A549 (cell line): Measurements from ENCODE around the gene APOL2. TPM values are rescaled to one million over a fixed set of nuclear protein-coding genes. Genes with fewer than 3 reads are reported as not detected.

Source experiments
- ATAC-seq, 2 experiments: fragments of 200-7000 bp in 1 of 2; fragments of >200 bp in 1 of 2; cut with Nextera tagmentation in 1 of 2; cut with Tn5 transposase in 1 of 2; 3 replicates each; pipeline versions ENCODE4 v1.8.0 to v1.9.1; 2018 to 2020; ENCODE audit warnings: mild to moderate bottlenecking in 1 of 2, moderate library complexity in 1 of 2
- CTCF ChIA-PET: fragments of 300-600 bp; sonication (Branson Sonifier 250); formaldehyde crosslinking; extraction: SDS; loops from one replicate; lab custom pipeline; 2021; ENCODE audit warnings: antibody characterized with exemption, inconsistent platforms; lab: Yijun Ruan, JAX
- POLR2A ChIA-PET: fragments of 350-600 bp; formaldehyde crosslinking; extraction: SDS; loops from one replicate; lab custom pipeline; 2021; ENCODE audit warnings: antibody characterized with exemption, inconsistent platforms; lab: Yijun Ruan, JAX
- DNase-seq, 2 experiments: peaks; one replicate each; pipeline versions ENCODE4 v3.0.0 to v3.0.0-alpha.2; 2011 to 2016; ENCODE audit warnings: low read depth in 1 of 2, low spot score in 1 of 2
- FAIRE-seq: peaks from 2 replicates; lab custom pipeline; 2011; peaks lifted over from hg19 to GRCh38; lab: Jason Lieb, UNC
- H3K27ac ChIP-seq, 2 experiments: fragments of >200 bp; sonication (Bioruptor Twin); formaldehyde crosslinking; 3 replicates each; pipeline ENCODE4 v1.5.1; 2016 to 2017
- H3K4me1 ChIP-seq: fragments of >200 bp; sonication (Bioruptor Twin); formaldehyde crosslinking; 3 replicates; pipeline ENCODE4 v1.6.1; 2016
- H3K4me2 ChIP-seq: fragments of >200 bp; sonication (Bioruptor Twin); formaldehyde crosslinking; 3 replicates; pipeline ENCODE4 v1.6.1; 2016
- H3K4me3 ChIP-seq: fragments of >200 bp; sonication (Bioruptor Twin); formaldehyde crosslinking; 3 replicates; pipeline ENCODE4 v1.5.1; 2016
- H3K9me3 ChIP-seq: fragments of >200 bp; sonication (Bioruptor Twin); formaldehyde crosslinking; 3 replicates; pipeline ENCODE4 v1.6.1; 2016
- CBX2 ChIP-seq: fragments of 200-600 bp; sonication (generic); IDR thresholded peaks from 2 replicates; pipeline ENCODE4 v1.6.1; 2016; ENCODE audit warnings: low read depth, mild to moderate bottlenecking, borderline replicate concordance
- CBX8 ChIP-seq: fragments of 200-600 bp; sonication (generic); IDR thresholded peaks from 2 replicates; pipeline ENCODE4 v1.6.1; 2016
- EHMT2 ChIP-seq: fragments of 200-600 bp; sonication (generic); IDR thresholded peaks from 2 replicates; pipeline ENCODE4 v1.6.1; 2016; ENCODE audit warnings: antibody characterized with exemption, low read depth, mild to moderate bottlenecking, moderate library complexity
- EP300 ChIP-seq, 2 experiments: fragments of >200 bp; sonication (Bioruptor Twin); formaldehyde crosslinking; IDR thresholded peaks; 2 replicates in 1 of 2; 3 replicates in 1 of 2; pipeline ENCODE4 v1.6.1; 2016 to 2017
- FOXS1 ChIP-seq: fragments of 250-450 bp; sonication (Bioruptor Pico); IDR thresholded peaks from 2 replicates; pipeline ENCODE4 v1.5.0; 2020; ENCODE audit warnings: mild to moderate bottlenecking, moderate library complexity
- HMGXB4 ChIP-seq: fragments of 250-450 bp; sonication (Bioruptor Pico); IDR thresholded peaks from 2 replicates; pipeline ENCODE4 v1.5.0; 2021; ENCODE audit warnings: mild to moderate bottlenecking, moderate library complexity, borderline replicate concordance
- JUN ChIP-seq, 2 experiments: fragments of >200 bp; sonication (Bioruptor Twin); formaldehyde crosslinking; IDR thresholded peaks; 2 replicates in 1 of 2; 3 replicates in 1 of 2; pipeline ENCODE4 v1.6.1; 2016 to 2017
- KDM5A ChIP-seq: fragments of 200-600 bp; sonication (generic); IDR thresholded peaks from 2 replicates; pipeline ENCODE4 v1.6.1; 2016; ENCODE audit warnings: antibody characterized with exemption, mild to moderate bottlenecking
- NPAS2 ChIP-seq: fragments of 250-450 bp; sonication (Bioruptor Pico); IDR thresholded peaks from 2 replicates; pipeline ENCODE4 v1.8.0; 2022; ENCODE audit warnings: mild to moderate bottlenecking, moderate library complexity, borderline replicate concordance
- PBX3 ChIP-seq: IDR thresholded peaks from 2 replicates; pipeline ENCODE4 v1.6.1; 2012
- PHF8 ChIP-seq: fragments of 200-600 bp; sonication (generic); IDR thresholded peaks from 2 replicates; pipeline ENCODE4 v1.6.1; 2016; ENCODE audit warnings: low read depth, mild to moderate bottlenecking, antibody characterized with exemption, moderate library complexity, borderline replicate concordance
- POLR2AphosphoS2 ChIP-seq: conservative IDR thresholded peaks from 2 replicates; pipeline ENCODE4 v1.6.1; 2012; ENCODE audit warnings: low read length, improper control_type of control experiment, inconsistent platforms
- RAD21 ChIP-seq, 2 experiments: fragments of >200 bp in 1 of 2; sonication (Bioruptor Twin) in 1 of 2; formaldehyde crosslinking in 1 of 2; IDR thresholded peaks in 1 of 2; conservative IDR thresholded peaks in 1 of 2; 2 replicates in 1 of 2; 3 replicates in 1 of 2; pipeline ENCODE4 v1.6.1; 2012 to 2018; ENCODE audit warnings: inconsistent platforms in 1 of 2
- ZNF302 ChIP-seq: fragments of 250-450 bp; sonication (Bioruptor Pico); IDR thresholded peaks from 2 replicates; pipeline ENCODE4 v1.9.0; 2021; ENCODE audit warnings: inconsistent platforms, mild to moderate bottlenecking, moderate library complexity
- WGBS: methylation state at CpG from one replicate; pipeline ENCODE4 v1.1.6; 2017; ENCODE audit errors: missing lambda C conversion rate; 5-methylcytosine and 5-hydroxymethylcytosine counted together
- polyA plus RNA-seq, 4 experiments: library from polyadenylated mRNA; depleted of rRNA in 3 of 4; stranded (reverse); fragments of >200 nt; fragmentation: RNase III in 1 of 4; extraction: RNeasy Plus Mini Kit Qiagen cat#74134 plus additional on column Dnase treatment in 1 of 4; gene quantifications; 2 replicates in 3 of 4; 3 replicates in 1 of 4; pipeline ENCODE4 v1.2.3, GENCODE V29; 2011 to 2017
- TF ChIP-seq, protein P1 (sequence below): fragments of 250-450 bp; sonication (Bioruptor Pico); IDR thresholded peaks from 2 replicates; pipeline ENCODE4 v1.5.0; 2020; ENCODE audit warnings: low read depth, mild to moderate bottlenecking, moderate library complexity
- TF ChIP-seq, protein P2 (sequence below): fragments of >200 bp; sonication (Bioruptor Twin); formaldehyde crosslinking; IDR thresholded peaks from 3 replicates; pipeline ENCODE4 v1.5.1; 2016

Gene APOL2
- polyA plus RNA-seq, 2 of the 4 experiments (the other 2 are of a cell fraction), result 8.7 to 23.8 TPM

- peak in 1 of 2 experiments; percentile 45; a peak in 3 of 5 replicates for TF ChIP-seq RAD21 (conservative IDR thresholded peaks at IDR 0.05 in 1 of 2, IDR thresholded peaks at IDR 0.05 in 1 of 2)
- TF ChIP-seq, protein P1, sequence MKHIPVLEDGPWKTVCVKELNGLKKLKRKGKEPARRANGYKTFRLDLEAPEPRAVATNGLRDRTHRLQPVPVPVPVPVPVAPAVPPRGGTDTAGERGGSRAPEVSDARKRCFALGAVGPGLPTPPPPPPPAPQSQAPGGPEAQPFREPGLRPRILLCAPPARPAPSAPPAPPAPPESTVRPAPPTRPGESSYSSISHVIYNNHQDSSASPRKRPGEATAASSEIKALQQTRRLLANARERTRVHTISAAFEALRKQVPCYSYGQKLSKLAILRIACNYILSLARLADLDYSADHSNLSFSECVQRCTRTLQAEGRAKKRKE (CRISPR knock-in tag), result no peak
- no peak for TF ChIP-seq KDM5A
- TF ChIP-seq CBX8, result no peak
- TF ChIP-seq CBX2, result no peak
- no peak for TF ChIP-seq POLR2AphosphoS2
Observed at GRCh38 chr22:36221799-36222751, 17.3 kb downstream of the APOL2 start (continued).

DNA sequence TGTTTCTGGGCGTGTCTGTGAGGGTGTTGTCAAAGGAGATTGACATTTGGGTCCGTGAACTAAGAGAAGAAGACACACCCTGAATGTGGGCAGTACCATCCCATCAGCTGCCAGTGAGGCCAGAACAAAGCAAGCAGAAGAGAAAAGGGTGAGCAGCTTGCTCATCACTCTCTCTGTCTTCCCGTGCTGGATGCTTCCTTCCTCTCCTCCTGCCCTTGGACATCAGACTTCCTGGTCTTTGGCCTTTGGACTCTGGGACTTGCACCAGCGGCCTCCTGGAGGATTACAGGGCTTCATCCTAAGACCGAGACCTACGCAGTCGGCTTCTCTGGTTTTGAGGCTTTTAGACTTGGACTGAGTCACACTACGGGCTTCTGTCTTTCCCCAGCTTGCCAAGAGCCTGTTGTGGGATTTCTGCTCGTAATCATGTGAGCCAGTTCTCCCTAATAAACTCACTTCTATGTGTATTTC, 18.8 kb downstream of the APOL2 start:
- TF ChIP-seq PBX3 (no peak), HMGXB4 (CRISPR knock-in tag) (no peak)
- TF ChIP-seq, protein P2, sequence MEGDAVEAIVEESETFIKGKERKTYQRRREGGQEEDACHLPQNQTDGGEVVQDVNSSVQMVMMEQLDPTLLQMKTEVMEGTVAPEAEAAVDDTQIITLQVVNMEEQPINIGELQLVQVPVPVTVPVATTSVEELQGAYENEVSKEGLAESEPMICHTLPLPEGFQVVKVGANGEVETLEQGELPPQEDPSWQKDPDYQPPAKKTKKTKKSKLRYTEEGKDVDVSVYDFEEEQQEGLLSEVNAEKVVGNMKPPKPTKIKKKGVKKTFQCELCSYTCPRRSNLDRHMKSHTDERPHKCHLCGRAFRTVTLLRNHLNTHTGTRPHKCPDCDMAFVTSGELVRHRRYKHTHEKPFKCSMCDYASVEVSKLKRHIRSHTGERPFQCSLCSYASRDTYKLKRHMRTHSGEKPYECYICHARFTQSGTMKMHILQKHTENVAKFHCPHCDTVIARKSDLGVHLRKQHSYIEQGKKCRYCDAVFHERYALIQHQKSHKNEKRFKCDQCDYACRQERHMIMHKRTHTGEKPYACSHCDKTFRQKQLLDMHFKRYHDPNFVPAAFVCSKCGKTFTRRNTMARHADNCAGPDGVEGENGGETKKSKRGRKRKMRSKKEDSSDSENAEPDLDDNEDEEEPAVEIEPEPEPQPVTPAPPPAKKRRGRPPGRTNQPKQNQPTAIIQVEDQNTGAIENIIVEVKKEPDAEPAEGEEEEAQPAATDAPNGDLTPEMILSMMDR, result no peak
- ATAC-seq (peak in 1 of 2 experiments; percentile 73; a peak in 3 of 6 replicates), FAIRE-seq (no peak), DNase-seq (peak in 1 of 2 experiments; percentile 30)
- 48% methylated on average over 9 of the region's 9 CpGs for WGBS
- H3K4me2 ChIP-seq, result peak overlapping the region; percentile 43; the same call in 2 of the 3 replicates
- H3K27ac ChIP-seq, result no peak overlapping the region
- H3K9me3 ChIP-seq, result no peaks in the 10 kb centered on the region
- H3K4me1 ChIP-seq, result peaks cover 5% of the 10 kb centered on the region; the same call in 1 of the 3 replicates
- no peak overlapping the region for H3K4me3 ChIP-seq
- ChIA-PET CTCF (interaction anchor here (0.6 to 1.2 kb wide), 4 partner anchors 12 to 1307 kb away, joined by 3 read pairs; partner anchors contain the start of gene APOL2), POLR2A (no interaction called here)

- no peak for DNase-seq
- WGBS, result 63% methylated on average over 7 of the region's 7 CpGs
- CTCF ChIA-PET, result no interaction called here
Observed at GRCh38 chr22:36218648-36219193, 20.6 kb downstream of the APOL2 start.

DNA sequence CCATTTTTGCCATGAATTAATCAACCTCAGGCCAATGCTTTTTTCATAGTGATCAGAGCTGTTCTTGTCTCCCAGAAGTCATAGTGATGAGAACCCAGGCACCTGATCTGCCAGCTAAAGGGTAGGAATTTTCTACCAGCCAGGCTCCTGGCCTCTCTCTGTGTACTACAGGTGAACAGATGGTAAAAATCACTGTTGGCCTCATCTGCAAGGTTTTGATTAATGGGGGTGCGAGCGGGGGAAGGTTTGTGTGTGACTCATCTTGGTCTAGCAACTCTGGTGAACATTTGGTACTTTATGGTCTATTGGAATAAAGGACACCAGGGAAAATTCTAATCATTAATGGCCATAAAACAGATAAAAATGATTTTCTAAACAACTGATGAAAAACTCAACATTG, 23.3 kb downstream of the APOL2 start:
- no peak overlapping the region for H3K4me2 ChIP-seq
- H3K4me3 ChIP-seq, result no peak overlapping the region
- no peak for FAIRE-seq
- no peak overlapping the region for H3K27ac ChIP-seq
- POLR2A ChIA-PET, result no interaction called here
- WGBS, result 0% methylated on average over 1 of the region's 2 CpGs
- CTCF ChIA-PET, result interaction anchor here (1.0 to 2.8 kb wide), 3 partner anchors 11 to 24 kb away, joined by 4 to 14 read pairs (median 6); no protein-coding TSS in a partner anchor
- ATAC-seq, result no peak
- TF ChIP-seq JUN (IDR thresholded peaks at IDR 0.05) (no peak), ZNF302 (CRISPR knock-in tag) (no peak), PHF8 (no peak), EP300 (IDR thresholded peaks at IDR 0.05) (no peak), FOXS1 (no peak), EHMT2 (no peak), CBX2 (no peak)
- peaks cover 5% of the 10 kb centered on the region; the same call in 1 of the 3 replicates for H3K4me1 ChIP-seq
- no peak for DNase-seq
- no peaks in the 10 kb centered on the region for H3K9me3 ChIP-seq

More at GRCh38 chr22:36218648-36219193, 20.6 kb downstream of the APOL2 start:
- no peaks in the 10 kb centered on the region for H3K9me3 ChIP-seq
- no peak overlapping the region for H3K27ac ChIP-seq
- no peak overlapping the region for H3K4me2 ChIP-seq
- FAIRE-seq (no peak), ATAC-seq (no peak)
- H3K4me1 ChIP-seq, result peaks cover 5% of the 10 kb centered on the region; the same call in 1 of the 3 replicates
- no peak overlapping the region for H3K4me3 ChIP-seq
- no peak for TF ChIP-seq NPAS2 (CRISPR knock-in tag)
- POLR2A ChIA-PET, result no interaction called here
